Adrenal gland (tissue), 5 donors: ENCODE data around the gene RNPEP.
A peak's percentile ranks its signal among the peaks of the same experiment; 100 is the strongest.

Source experiments
- CTCF ChIP-seq, 6 experiments: fragments of 450-650 bp in 4 of 6; fragments of 200-600 bp in 2 of 6; sonication (generic) in 1 of 6; IDR thresholded peaks; 1 replicate in 5 of 6; 2 replicates in 1 of 6; pipeline versions ENCODE4 v1.5.1 to v1.8.0; 2016 to 2021; ENCODE audit warnings: antibody characterized with exemption in 6 of 6, mild to moderate bottlenecking in 2 of 6, moderate library complexity in 1 of 6
- POLR2A ChIP-seq, 2 donors: fragments of 450-650 bp; IDR thresholded peaks; one replicate each; pipeline ENCODE4 v1.6.1; 2017; ENCODE audit warnings: antibody characterized with exemption in 2 of 2, mild to moderate bottlenecking in 2 of 2, moderate library complexity in 1 of 2
- donor health status: DM: no; HTN: no; CAD: no.

DNA sequence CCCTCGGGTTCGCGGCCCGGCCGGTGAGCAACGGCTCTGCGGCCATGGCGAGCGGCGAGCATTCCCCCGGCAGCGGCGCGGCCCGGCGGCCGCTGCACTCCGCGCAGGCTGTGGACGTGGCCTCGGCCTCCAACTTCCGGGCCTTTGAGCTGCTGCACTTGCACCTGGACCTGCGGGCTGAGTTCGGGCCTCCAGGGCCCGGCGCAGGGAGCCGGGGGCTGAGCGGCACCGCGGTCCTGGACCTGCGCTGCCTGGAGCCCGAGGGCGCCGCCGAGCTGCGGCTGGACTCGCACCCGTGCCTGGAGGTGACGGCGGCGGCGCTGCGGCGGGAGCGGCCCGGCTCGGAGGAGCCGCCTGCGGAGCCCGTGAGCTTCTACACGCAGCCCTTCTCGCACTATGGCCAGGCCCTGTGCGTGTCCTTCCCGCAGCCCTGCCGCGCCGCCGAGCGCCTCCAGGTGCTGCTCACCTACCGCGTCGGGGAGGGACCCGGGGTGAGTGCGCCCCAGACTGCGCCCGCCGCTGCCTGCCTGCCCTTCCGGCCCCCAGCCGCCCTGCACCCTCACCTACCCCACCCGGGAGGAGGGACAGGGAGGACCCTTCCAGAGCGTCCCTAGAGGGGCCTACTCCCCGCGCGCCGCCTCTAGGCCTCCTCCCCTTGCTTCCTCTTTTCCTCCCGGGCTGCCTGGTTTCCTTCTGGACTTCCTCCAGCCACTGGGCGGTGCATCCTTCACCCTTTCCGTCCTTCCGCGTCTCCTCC is at the start of gene RNPEP:
- peak in 3 of 6 experiments; percentile 6 to 46 (median 24) for TF ChIP-seq CTCF (IDR thresholded peaks at IDR 0.05)
- peak; percentile 80 for TF ChIP-seq POLR2A (IDR thresholded peaks at IDR 0.05)
